Measurements from ENCODE around the gene AMER2.

- TF ChIP-seq, protein P1, sequence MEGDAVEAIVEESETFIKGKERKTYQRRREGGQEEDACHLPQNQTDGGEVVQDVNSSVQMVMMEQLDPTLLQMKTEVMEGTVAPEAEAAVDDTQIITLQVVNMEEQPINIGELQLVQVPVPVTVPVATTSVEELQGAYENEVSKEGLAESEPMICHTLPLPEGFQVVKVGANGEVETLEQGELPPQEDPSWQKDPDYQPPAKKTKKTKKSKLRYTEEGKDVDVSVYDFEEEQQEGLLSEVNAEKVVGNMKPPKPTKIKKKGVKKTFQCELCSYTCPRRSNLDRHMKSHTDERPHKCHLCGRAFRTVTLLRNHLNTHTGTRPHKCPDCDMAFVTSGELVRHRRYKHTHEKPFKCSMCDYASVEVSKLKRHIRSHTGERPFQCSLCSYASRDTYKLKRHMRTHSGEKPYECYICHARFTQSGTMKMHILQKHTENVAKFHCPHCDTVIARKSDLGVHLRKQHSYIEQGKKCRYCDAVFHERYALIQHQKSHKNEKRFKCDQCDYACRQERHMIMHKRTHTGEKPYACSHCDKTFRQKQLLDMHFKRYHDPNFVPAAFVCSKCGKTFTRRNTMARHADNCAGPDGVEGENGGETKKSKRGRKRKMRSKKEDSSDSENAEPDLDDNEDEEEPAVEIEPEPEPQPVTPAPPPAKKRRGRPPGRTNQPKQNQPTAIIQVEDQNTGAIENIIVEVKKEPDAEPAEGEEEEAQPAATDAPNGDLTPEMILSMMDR (IDR thresholded peaks at IDR 0.05; ENCODE audit: low read depth, low read length) = no peak
- TF ChIP-seq EZH2phosphoT487 (IDR thresholded peaks at IDR 0.05; ENCODE audit: low read depth) = no peak
These were observed 2.2 kb upstream of the AMER2 start for GRCh38 chr13:25174304-25174703.
